Measurements from ENCODE around the gene BEAN1. TPM values are rescaled to one million over a fixed set of nuclear protein-coding genes. Genes with fewer than 3 reads are reported as not detected.

Gene BEAN1
- total RNA-seq, 4 donors from 2014 or later: 0.40 TPM; not detected in 3

DNA sequence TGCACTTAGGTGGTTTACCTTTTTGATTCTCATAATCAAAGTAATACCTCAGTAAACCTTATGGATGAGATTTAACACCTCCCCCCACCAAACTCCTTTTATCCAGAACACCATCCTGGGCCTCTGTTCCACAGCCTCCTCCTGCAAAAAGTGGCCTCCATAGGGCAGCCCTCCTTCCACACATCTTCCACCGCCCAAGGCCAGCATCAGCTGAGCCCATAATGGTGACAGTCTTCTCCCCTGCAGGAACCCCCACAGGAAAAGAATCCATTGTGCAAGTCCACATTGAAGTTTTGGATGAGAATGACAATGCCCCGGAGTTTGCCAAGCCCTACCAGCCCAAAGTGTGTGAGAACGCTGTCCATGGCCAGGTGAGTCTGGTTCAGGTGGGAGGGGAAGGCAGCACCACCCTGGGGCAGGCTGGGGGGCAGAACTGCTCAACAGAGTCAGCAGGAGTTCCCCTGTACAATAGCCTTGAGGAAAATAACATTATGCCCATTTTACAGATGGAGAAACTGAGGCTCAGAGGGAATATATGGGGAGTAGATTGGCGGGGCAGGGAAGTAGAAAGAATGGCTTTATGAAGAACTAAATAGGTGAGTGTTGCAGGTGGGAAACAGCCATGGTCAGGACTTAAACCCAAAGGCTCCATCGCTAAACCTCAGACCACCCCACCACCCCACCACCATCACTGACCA, 29.2 kb upstream of the BEAN1 start:
- no peak for DNase-seq
- H3K4me3 ChIP-seq: no peak overlapping the region
- H3K36me3 ChIP-seq: no peaks in the 10 kb centered on the region
- no peaks in the 10 kb centered on the region for H3K4me1 ChIP-seq
- H3K27me3 ChIP-seq: no peaks in the 10 kb centered on the region
- intact Hi-C loops (cut with DNase I; ENCODE audit: low total_unique reads) (no loop called here), in situ Hi-C loops (cut with MboI; ENCODE audit: low pct_ligation_motif_present in 1 of 4, low pct_unique_long_range_greater_than_20kb in 1 of 4, low sequenced_read_pairs in 3 of 4) (no loop called here)
- H3K9me3 ChIP-seq: no peaks in the 10 kb centered on the region
- TF ChIP-seq, protein P1, sequence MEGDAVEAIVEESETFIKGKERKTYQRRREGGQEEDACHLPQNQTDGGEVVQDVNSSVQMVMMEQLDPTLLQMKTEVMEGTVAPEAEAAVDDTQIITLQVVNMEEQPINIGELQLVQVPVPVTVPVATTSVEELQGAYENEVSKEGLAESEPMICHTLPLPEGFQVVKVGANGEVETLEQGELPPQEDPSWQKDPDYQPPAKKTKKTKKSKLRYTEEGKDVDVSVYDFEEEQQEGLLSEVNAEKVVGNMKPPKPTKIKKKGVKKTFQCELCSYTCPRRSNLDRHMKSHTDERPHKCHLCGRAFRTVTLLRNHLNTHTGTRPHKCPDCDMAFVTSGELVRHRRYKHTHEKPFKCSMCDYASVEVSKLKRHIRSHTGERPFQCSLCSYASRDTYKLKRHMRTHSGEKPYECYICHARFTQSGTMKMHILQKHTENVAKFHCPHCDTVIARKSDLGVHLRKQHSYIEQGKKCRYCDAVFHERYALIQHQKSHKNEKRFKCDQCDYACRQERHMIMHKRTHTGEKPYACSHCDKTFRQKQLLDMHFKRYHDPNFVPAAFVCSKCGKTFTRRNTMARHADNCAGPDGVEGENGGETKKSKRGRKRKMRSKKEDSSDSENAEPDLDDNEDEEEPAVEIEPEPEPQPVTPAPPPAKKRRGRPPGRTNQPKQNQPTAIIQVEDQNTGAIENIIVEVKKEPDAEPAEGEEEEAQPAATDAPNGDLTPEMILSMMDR (IDR thresholded peaks at IDR 0.05): no peak
- TF ChIP-seq POLR2AphosphoS5 (IDR thresholded peaks at IDR 0.05): no peak
- no peak for TF ChIP-seq EP300 (IDR thresholded peaks at IDR 0.05; ENCODE audit: low read depth)
- no peak for TF ChIP-seq POLR2A (IDR thresholded peaks at IDR 0.05)
- no peak overlapping the region for H3K27ac ChIP-seq
- 93% methylated on average over 5 of the region's 5 CpGs; no CpG with 5 or more reads in 1 of the 2 donors for WGBS, 2 donors (ENCODE audit: low coverage in 1 of 2)

DNA sequence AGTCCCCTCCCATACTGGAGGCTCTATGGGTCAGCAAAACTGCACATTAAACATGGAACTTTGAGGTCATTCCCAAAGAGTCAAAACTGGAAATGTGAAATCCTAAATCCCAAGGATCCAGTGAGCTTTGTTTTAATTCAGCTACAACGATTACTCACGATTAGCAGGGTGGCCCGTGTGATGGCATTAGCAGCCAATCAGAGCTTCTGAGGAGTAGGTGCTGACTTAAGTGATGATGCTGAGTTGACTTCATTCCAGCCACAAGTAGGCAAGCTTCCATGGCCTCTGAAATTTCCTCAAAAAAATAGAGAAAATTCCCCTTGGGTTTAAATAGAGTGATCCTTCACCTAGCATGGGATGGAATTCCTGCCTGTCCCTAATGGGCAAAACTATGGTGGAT, 28.1 kb upstream of the BEAN1 start:
- in situ Hi-C loops (cut with MboI; ENCODE audit: low pct_ligation_motif_present in 1 of 4, low pct_unique_long_range_greater_than_20kb in 1 of 4, low sequenced_read_pairs in 3 of 4) (no loop called here), intact Hi-C loops (cut with DNase I; ENCODE audit: low total_unique reads) (no loop called here)
- WGBS, 2 donors (ENCODE audit: low coverage in 1 of 2): 90% methylated on average over 3 of the region's 3 CpGs; no CpG with 5 or more reads in 1 of the 2 donors
- no peaks in the 10 kb centered on the region for H3K36me3 ChIP-seq
- no peak for TF ChIP-seq POLR2A (IDR thresholded peaks at IDR 0.05)
- no peak for TF ChIP-seq POLR2AphosphoS5 (IDR thresholded peaks at IDR 0.05)
- no peak for TF ChIP-seq EP300 (IDR thresholded peaks at IDR 0.05; ENCODE audit: low read depth)
- TF ChIP-seq, protein P1 (IDR thresholded peaks at IDR 0.05): no peak
- no peaks in the 10 kb centered on the region for H3K4me1 ChIP-seq
- H3K27ac ChIP-seq: no peak overlapping the region
- no peak for DNase-seq
- no peak overlapping the region for H3K4me3 ChIP-seq
- H3K27me3 ChIP-seq: peaks cover under 1% of the 10 kb centered on the region
- H3K9me3 ChIP-seq: no peaks in the 10 kb centered on the region

DNA sequence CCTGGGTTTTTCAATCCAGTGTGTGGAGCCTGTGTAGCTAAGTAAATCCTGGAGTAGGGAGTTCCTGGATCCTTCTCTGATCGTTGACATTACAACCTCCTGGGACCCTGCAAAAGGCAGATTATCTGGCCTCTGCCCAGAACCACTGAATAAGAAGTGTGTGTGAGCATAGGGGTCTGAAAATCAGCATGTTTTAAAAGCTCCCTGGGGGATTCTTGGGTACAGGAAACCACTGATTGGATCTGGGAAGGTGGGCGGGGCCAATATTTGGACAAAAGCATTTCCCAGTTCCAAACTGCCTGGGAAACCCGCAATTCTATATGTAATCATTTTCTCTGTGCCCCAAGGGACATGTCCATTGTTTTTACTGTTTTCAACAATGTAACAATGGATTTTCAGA, 27.2 kb upstream of the BEAN1 start:
- WGBS, 2 donors (ENCODE audit: low coverage in 1 of 2): 66 to 78% methylated on average over 2 to 3 of the region's 3 CpGs
- DNase-seq: no peak
- no peaks in the 10 kb centered on the region for H3K4me1 ChIP-seq
- H3K4me3 ChIP-seq: no peak overlapping the region
- no peak overlapping the region for H3K27ac ChIP-seq
- no peak for TF ChIP-seq EP300 (IDR thresholded peaks at IDR 0.05; ENCODE audit: low read depth)
- no peak for TF ChIP-seq POLR2AphosphoS5 (IDR thresholded peaks at IDR 0.05)
- TF ChIP-seq POLR2A (IDR thresholded peaks at IDR 0.05): no peak
- TF ChIP-seq, protein P1 (IDR thresholded peaks at IDR 0.05): no peak
- H3K9me3 ChIP-seq: no peaks in the 10 kb centered on the region
- H3K36me3 ChIP-seq: no peaks in the 10 kb centered on the region
- H3K27me3 ChIP-seq: peaks cover 3% of the 10 kb centered on the region
- intact Hi-C loops (cut with DNase I; ENCODE audit: low total_unique reads) (loop anchor here (10.0 kb wide), 1 partner anchor 205 kb away; the partner anchor contains the start of gene CMTM3), in situ Hi-C loops (cut with MboI; ENCODE audit: low pct_ligation_motif_present in 1 of 4, low pct_unique_long_range_greater_than_20kb in 1 of 4, low sequenced_read_pairs in 3 of 4) (loop anchor here (10.0 to 25.0 kb wide), 6 partner anchors 85 to 462 kb away; partner anchors contain the start of genes CMTM3 (in 2 of the 4) and CMTM2 (in 1 of the 4))

DNA sequence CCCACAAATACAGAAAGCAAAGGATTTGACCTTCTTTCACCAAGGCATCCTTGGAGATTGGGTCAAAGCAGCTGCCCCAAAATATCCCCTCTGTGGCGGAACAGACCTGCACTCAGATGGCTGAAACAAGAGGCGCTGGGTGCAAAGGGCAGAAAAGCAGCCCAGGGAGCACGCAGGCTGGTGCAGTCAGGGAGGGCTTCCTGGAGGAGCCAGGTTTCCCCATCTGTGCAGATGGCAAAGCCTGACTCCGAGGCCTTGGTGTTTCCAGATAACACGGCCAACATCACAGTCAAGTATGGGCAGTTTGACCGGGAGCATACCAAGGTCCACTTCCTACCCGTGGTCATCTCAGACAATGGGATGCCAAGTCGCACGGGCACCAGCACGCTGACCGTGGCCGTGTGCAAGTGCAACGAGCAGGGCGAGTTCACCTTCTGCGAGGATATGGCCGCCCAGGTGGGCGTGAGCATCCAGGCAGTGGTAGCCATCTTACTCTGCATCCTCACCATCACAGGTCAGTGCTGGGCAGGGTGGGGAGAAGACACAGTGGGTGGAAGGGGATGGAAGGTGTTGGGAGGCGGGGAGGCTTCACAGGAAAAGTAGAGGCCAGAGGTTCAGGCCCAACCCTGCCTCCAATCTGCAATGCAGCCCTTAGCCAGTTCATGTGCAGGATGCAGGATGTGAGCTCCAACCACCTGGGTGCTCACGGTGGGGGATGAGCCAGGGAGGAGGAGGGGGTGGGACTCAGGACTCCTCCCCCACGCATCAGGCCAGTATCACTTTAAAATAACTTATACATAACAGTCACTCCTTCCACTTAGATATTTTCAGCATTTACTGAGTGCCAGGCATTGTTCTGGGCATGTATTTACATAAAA, 26.4 kb upstream of the BEAN1 start:
- H3K4me1 ChIP-seq: no peaks in the 10 kb centered on the region
- no peak overlapping the region for H3K4me3 ChIP-seq
- in situ Hi-C loops (cut with MboI; ENCODE audit: low pct_ligation_motif_present in 1 of 4, low pct_unique_long_range_greater_than_20kb in 1 of 4, low sequenced_read_pairs in 3 of 4) (loop anchor here (10.0 to 25.0 kb wide), 6 partner anchors 84 to 462 kb away; partner anchors contain the start of genes CMTM3 (in 2 of the 4) and CMTM2 (in 1 of the 4)), intact Hi-C loops (cut with DNase I; ENCODE audit: low total_unique reads) (loop anchor here (10.0 kb wide), 1 partner anchor 204 kb away; the partner anchor contains the start of gene CMTM3)
- TF ChIP-seq POLR2A (IDR thresholded peaks at IDR 0.05) (no peak), POLR2AphosphoS5 (IDR thresholded peaks at IDR 0.05) (no peak), EP300 (IDR thresholded peaks at IDR 0.05; ENCODE audit: low read depth) (no peak)
- TF ChIP-seq, protein P1 (IDR thresholded peaks at IDR 0.05): no peak
- H3K9me3 ChIP-seq: no peaks in the 10 kb centered on the region
- no peaks in the 10 kb centered on the region for H3K36me3 ChIP-seq
- peaks cover 6% of the 10 kb centered on the region for H3K27me3 ChIP-seq
- no peak for DNase-seq
- 80% methylated on average over 20 of the region's 20 CpGs; no CpG with 5 or more reads in 1 of the 2 donors for WGBS, 2 donors (ENCODE audit: low coverage in 1 of 2)
- H3K27ac ChIP-seq: no peak overlapping the region

Measured in transverse colon (tissue), 4 donors.